ENCODE results near the gene OSTM1.
"Not testable (repeated sequence)": the region's sequence is repeated elsewhere in the genome, so short reads cannot be mapped to it uniquely, and the experiment has no call there.

OSTM1 gene

GRCh38 chr6:108097882-108098281 lies 23.3 kb upstream of the OSTM1 start:
- no peak for DNase-seq

DNA sequence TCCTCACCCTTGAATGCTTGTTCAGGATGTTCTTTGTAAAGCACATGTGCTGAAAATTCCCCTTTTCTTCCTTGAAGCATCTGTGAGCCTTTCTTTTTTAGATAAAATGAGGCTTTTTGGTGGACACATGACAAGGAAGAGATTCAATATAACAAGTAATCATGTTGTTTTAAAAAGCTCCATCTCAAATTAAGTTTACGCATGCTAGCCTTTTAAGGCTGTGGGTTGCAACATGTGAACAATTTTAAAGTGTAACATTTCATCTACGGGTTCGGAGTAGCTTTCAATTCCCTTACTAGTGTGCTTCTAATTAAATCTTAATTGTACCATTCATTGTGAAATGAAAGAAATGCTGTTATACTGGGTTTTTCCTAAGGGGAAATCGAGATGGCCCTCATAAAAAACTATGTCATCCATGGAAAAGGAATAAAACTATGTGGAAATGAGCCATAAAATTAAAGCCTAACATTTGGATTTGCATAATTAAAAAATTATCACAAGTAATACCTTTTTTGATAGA lies 19.3 kb upstream of the OSTM1 start:
- no peak for DNase-seq

DNA sequence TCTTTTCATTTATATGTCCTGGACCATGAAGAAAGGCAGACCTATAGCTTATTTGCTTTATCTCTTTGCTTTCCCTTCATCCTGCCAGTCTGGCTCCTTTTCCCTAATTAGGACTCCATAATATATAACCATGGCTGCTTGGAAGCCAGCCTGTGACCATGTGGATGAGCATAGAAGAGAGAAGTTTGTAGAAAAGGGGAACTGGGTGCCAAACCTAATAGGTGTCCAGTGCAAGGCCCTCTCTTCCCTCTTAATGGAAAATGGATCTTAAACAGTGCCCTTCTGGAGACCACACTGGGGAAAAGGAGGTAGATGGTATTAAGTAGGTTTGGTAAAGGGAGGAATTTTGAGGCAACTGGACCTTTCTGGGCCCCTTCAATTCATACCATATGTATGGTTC lies 16.7 kb upstream of the OSTM1 start:
- no peak for DNase-seq

DNA sequence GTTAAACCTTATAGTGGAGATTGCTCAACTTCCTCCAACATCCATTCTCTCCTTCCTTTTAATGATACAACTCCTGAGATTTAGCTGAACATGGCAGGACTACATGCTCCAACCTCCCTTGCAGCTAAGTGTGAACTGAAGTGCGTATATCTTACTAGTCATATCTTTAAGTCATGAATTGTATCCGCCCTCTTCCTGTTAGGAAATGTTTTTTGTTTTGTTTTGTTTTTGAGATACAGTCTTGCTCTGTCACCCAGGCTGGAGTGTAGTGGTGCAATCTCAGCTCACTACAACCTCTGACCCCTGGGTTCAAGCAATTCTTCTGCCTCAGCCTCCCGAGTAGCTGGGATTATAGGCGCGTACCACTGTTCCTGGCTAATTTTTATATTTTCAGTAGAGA lies 8.8 kb upstream of the OSTM1 start:
- no peak for DNase-seq

- no peak for DNase-seq
Observed at GRCh38 chr6:108082539-108082938, 8.0 kb upstream of the OSTM1 start.

DNA sequence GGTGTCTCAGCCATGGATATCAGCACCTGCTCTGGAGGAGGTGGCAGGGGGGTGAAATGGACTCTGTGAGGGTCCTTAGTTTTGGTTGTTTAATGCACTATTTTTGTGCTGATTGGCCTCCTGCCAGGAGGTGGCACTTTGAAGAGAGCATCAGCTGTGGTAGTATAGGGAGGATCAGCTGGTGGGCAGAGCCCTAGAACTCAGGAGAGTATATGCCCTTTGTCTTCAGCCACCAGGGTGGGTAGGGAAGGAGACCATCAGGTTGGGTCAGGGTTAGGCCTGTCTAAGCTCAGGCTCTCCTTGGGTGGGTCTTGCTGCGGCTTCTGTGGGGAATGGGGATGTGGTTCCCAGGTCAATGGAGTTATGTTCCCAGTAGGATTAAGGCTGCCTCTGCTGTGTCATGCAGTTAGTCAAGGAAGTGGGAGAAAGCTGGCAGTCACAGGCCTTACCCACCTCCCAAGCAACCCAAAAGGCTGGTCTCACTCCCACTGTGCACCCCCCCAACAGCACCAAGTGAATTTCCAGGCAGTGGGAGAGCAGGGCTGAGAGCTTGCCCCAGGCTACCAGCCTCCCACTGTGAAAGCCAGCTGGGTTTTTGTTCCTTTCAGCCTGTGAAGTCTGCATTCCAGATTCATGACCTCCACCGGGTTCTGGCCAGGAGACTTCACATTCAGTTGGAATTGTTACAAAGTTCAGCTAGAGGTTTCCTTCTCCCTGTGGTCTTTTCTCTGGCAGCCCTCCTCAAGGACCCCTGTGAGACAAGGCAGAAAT lies 5.7 kb upstream of the OSTM1 start:
- DNase-seq: no peak

- DNase-seq: no peak
Observed at GRCh38 chr6:108078191-108078590, 3.6 kb upstream of the OSTM1 start.

DNA sequence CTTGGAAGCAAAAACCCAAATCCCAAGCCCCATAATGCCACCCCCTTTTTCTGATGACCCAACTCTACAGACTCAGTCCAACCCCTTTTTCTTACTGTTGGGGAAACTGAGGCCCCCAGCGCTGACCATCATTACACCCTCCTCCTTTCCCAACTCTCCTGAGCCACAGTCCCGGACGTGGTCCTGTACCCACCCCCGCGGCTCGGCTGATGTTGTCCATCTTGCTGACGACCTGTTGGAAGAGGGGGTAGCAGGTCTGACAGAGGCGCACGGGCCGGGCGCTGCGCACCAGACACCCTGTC lies 533 bp downstream of the OSTM1 start:
- no peak for DNase-seq

GRCh38 chr6:108071736-108072276 lies 2.7 kb downstream of the OSTM1 start:
- DNase-seq: no peak

DNA sequence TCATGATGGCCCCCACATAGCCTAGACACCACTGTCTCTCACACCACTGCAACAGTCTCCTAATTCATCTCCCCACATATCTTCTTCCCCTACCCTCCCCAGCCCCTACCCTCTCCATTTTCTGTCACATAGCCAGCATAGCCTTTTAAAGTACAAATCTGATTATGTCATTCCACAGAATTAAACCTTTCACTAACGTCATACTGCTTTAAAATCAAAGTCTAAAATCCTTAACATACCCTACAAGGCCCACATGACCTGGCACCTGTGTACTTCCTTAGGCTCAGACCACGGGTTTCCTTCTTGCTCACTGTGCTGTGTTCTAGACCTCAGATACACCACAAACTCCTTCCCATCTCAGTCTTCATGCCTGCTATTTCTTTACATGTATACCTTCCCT lies 5.9 kb downstream of the OSTM1 start:
- DNase-seq: no peak

DNA sequence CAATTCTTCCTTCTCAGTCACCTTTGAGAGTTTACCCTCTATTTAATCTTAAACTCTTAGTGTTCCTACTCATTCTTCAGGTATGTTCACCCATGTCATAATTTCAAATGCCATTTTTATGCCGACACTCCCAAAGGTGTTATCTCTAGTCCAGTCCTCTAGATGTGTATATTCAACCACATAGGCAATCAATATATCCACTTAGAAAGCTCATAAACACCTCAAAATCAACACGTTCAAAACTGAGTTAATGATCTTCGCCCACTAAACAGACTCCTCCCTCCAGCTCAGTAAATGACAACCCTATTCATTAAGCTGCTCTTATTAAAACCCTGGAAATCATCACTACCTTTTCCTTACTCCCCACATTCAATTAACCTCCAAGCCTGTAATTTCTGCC lies 6.4 kb downstream of the OSTM1 start:
- no peak for DNase-seq

- no peak for DNase-seq
Observed at GRCh38 chr6:108052706-108053105, 21.8 kb downstream of the OSTM1 start.

- no peak for DNase-seq
Observed at GRCh38 chr6:108051481-108051880, 23.1 kb downstream of the OSTM1 start.

GRCh38 chr6:108039681-108040080 lies 34.9 kb downstream of the OSTM1 start:
- no peak for DNase-seq

DNA sequence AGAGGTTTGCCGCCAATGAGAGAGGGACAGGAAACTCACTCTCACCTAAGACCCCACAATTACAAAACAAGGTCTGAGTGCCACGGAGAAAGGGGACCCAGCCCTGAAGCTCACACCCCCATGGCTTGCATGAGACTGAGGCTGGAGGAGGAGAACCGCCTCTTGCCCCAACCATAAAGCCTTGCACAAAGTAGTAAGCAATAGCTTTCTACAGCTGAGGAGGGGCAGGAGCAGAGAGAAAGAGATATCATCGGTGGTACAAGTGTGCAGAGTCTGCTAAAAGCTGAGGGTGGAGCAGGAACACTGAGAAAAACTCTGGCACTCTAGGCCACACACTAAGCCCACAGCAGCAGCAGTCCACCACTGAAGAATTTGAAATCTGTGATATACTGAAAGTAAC lies 37.7 kb downstream of the OSTM1 start:
- DNase-seq: no peak

DNA sequence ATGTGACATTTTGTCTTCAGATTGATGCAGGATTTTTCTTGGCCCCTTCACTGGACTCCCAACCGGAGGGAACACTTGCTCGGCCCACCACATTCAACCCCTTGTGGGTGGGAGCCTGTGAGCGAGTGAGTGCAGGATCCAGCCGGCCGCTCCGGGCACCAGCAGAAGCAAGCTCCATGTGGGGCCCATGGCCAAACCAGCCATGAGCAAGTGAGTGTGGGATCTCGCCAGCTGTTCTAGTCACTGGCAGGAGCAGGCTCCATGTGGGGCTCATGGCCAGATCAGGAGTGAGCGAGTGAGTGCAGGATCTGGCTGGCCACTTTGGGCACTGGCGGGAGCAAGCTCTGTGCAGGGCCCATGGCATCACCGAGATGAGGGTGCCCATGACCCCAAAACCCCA lies 42.6 kb downstream of the OSTM1 start:
- no peak for DNase-seq

- no peak for DNase-seq
Observed at GRCh38 chr6:108030211-108030610, 44.3 kb downstream of the OSTM1 start.

DNA sequence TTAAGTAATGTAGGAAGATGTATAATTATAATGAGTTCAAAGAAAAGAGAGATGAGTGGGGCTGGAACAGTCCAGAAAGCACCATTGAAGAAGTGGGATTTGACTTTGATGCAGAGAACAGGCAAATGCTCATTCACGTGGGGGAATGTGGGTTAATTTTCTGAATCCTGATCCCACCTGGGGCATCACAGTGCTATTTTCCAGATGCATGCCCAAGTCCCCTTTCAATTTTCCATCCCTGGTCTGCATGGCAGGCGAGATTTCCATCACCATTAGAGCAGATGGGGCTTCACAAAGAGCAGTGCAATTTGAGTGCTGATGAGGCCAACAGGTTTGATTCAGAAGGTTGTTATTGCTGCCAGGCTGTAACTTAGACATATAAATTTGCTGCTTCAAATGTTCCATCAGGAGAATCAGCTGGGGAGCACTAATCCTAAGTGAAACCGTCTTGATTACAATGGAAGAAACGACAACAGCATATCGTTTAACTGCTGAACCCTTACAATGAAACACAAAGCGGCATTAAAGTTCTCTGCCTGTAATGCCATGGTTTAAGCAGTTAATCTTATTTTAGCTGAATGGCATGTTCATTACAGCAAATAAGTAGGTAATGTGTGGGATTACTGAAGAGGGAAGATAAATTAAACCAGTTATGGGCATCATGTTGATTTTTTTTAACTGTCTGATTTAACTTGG lies 45.2 kb downstream of the OSTM1 start:
- DNase-seq: no peak

- no peak for DNase-seq
Observed at GRCh38 chr6:108027594-108027993, 46.9 kb downstream of the OSTM1 start.

DNA sequence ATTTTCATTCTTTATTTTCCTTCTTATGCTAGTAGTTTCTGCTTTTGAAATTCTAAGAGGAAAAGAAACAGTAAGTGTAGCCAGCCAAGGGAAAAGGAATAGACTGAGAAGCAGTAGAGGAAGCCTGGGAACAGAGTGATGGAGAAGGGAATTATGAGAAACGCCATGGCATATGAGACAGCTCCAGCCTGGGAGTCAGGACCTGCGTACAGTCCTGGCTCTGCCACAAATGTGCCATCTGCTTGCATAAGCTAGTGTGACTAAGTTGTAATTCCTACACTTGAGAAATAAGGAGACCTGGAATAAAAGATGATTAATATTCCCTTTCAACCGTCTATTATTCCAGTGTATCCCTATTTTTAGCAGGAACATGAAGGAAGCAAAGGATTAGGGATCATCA lies 47.5 kb downstream of the OSTM1 start:
- DNase-seq: no peak

DNA sequence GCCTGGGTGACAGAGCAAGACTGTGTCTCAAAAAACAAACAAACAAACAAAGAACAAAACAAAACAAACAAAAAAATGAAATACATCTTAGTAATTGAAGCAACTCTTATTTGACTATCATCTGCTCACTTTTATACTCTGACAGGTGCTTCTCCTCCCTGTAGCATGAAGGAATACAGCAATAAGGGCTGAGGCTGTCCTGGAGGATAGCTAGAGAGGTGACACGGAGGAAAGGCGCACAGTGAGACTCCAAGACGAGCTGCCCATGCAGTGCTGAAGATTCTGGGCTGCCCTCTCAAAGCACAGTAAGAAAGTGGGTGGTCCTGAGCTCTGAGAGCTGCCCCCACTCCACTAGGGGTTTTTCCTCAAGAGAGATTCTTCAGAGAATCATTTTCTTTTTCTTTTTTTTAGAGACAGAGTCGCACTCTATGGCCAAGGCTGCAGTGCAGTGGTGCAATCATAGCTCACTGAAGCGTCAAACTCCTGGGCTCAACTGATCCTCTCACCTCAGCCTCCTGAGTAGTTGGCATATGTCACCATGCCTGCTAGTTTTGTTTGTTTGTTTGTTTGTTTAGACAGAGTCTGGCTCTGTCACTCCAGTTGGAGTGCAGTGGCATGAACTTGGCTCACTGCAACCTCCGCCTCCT lies 50.0 kb downstream of the OSTM1 start:
- no peak for DNase-seq

DNA sequence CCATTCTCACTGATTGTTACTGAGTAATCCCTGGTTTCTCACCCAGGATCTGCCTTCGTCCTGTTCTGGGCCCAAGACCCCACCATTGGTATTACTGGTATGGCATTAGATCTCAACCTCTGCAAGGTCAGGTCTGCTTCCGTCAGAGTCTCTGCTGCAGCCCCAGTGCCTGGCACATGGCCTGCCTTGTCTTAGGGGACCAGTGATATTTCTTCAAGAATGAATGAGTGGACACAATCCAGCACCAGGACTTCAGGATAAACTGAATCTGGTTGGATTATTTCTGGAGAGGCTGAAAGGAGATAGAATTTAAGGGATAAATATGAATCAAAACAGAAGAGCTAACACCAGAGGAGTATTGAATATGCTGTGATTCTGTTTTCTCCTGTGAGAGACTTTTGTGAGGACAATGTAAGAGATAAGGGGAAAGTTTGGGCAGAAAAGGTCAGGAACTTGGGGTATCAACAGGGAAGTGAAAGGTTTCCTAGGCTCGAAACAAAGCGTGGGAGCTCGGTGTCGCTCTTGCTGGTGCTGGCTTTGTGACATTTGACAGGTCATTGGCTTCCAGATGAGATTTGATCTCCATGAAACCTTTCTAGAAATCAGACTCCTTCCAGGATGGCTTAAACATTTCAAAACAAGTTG lies 53.9 kb downstream of the OSTM1 start:
- DNase-seq: no peak

- not testable (repeated sequence) for DNase-seq
Observed at GRCh38 chr6:108016283-108016682, 58.3 kb downstream of the OSTM1 start.
